ENCODE results near the gene TTC12.
A peak's percentile ranks its signal among the peaks of the same experiment; 100 is the strongest.
"Not testable (repeated sequence)": the region's sequence is repeated elsewhere in the genome, so short reads cannot be mapped to it uniquely, and the experiment has no call there.

Gene TTC12

GRCh38 chr11:113288286-113288863 lies 26.0 kb upstream of the TTC12 start:
- DNase-seq (ENCODE audit: low read depth, low spot score): no peak
- Histone ChIP-seq H3K4me3 (no peak overlapping the region), H3K9ac (ENCODE audit: insufficient read length) (no peak overlapping the region), H3K27ac (no peak overlapping the region), H3K9me3 (ENCODE audit: low read depth, low read length) (no peaks in the 10 kb centered on the region), H3K36me3 (ENCODE audit: insufficient read depth, low read length) (no peaks in the 10 kb centered on the region)
- TF ChIP-seq FOXP2 (optimal IDR thresholded peaks at IDR 0.05; ENCODE audit: control extremely low read depth, extremely low read length, insufficient read depth): no peak
- TF ChIP-seq POLR2AphosphoS5 (IDR thresholded peaks at IDR 0.05; ENCODE audit: borderline replicate concordance, low read depth, low read length): no peak
- TF ChIP-seq EZH2 (IDR thresholded peaks at IDR 0.05): no peak

- no peak overlapping the region for H3K27ac ChIP-seq
- no peak for DNase-seq (ENCODE audit: low read depth, low spot score)
- H3K9me3 ChIP-seq (ENCODE audit: low read depth, low read length): no peaks in the 10 kb centered on the region
- no peak overlapping the region for H3K4me3 ChIP-seq
- no peaks in the 10 kb centered on the region for H3K36me3 ChIP-seq (ENCODE audit: insufficient read depth, low read length)
- no peak overlapping the region for H3K9ac ChIP-seq (ENCODE audit: insufficient read length)
- TF ChIP-seq POLR2AphosphoS5 (IDR thresholded peaks at IDR 0.05; ENCODE audit: borderline replicate concordance, low read depth, low read length) (no peak), FOXP2 (optimal IDR thresholded peaks at IDR 0.05; ENCODE audit: control extremely low read depth, extremely low read length, insufficient read depth) (no peak), EZH2 (IDR thresholded peaks at IDR 0.05) (no peak)
These were observed 24.8 kb upstream of the TTC12 start for GRCh38 chr11:113289431-113290187.

GRCh38 chr11:113293936-113294335 lies 20.4 kb upstream of the TTC12 start:
- TF ChIP-seq POLR2AphosphoS5 (IDR thresholded peaks at IDR 0.05; ENCODE audit: borderline replicate concordance, low read depth, low read length) (no peak), FOXP2 (optimal IDR thresholded peaks at IDR 0.05; ENCODE audit: control extremely low read depth, extremely low read length, insufficient read depth) (no peak), EZH2 (IDR thresholded peaks at IDR 0.05) (no peak)
- Histone ChIP-seq H3K27ac (no peak overlapping the region), H3K4me3 (no peak overlapping the region), H3K36me3 (ENCODE audit: insufficient read depth, low read length) (no peaks in the 10 kb centered on the region), H3K9me3 (ENCODE audit: low read depth, low read length) (no peaks in the 10 kb centered on the region), H3K9ac (ENCODE audit: insufficient read length) (no peak overlapping the region)
- DNase-seq (ENCODE audit: low read depth, low spot score): no peak

GRCh38 chr11:113295993-113296392 lies 18.4 kb upstream of the TTC12 start:
- Histone ChIP-seq H3K36me3 (ENCODE audit: insufficient read depth, low read length) (no peaks in the 10 kb centered on the region), H3K9ac (ENCODE audit: insufficient read length) (no peak overlapping the region), H3K27ac (peak overlapping the region; percentile 61; the same call in 1 of the 2 replicates), H3K4me3 (peak overlapping the region; percentile 20; the same call in 1 of the 2 replicates), H3K9me3 (ENCODE audit: low read depth, low read length) (no peaks in the 10 kb centered on the region)
- no peak for DNase-seq (ENCODE audit: low read depth, low spot score)
- TF ChIP-seq EZH2 (IDR thresholded peaks at IDR 0.05) (no peak), POLR2AphosphoS5 (IDR thresholded peaks at IDR 0.05; ENCODE audit: borderline replicate concordance, low read depth, low read length) (no peak), FOXP2 (optimal IDR thresholded peaks at IDR 0.05; ENCODE audit: control extremely low read depth, extremely low read length, insufficient read depth) (no peak)

GRCh38 chr11:113296447-113297205 lies 17.8 kb upstream of the TTC12 start:
- peak; percentile 34 for DNase-seq (ENCODE audit: low read depth, low spot score)
- TF ChIP-seq POLR2AphosphoS5 (IDR thresholded peaks at IDR 0.05; ENCODE audit: borderline replicate concordance, low read depth, low read length) (no peak), EZH2 (IDR thresholded peaks at IDR 0.05) (no peak), FOXP2 (optimal IDR thresholded peaks at IDR 0.05; ENCODE audit: control extremely low read depth, extremely low read length, insufficient read depth) (no peak)
- H3K4me3 ChIP-seq: peak overlapping the region; percentile 20
- H3K9ac ChIP-seq (ENCODE audit: insufficient read length): no peak overlapping the region
- no peaks in the 10 kb centered on the region for H3K36me3 ChIP-seq (ENCODE audit: insufficient read depth, low read length)
- no peaks in the 10 kb centered on the region for H3K9me3 ChIP-seq (ENCODE audit: low read depth, low read length)
- H3K27ac ChIP-seq: peak overlapping the region; percentile 61; the same call in 1 of the 2 replicates

- H3K9me3 ChIP-seq (ENCODE audit: low read depth, low read length); H3K9ac ChIP-seq (ENCODE audit: insufficient read length); DNase-seq (ENCODE audit: low read depth, low spot score): not testable (repeated sequence)
These were observed 15.9 kb upstream of the TTC12 start for GRCh38 chr11:113298496-113298895.

GRCh38 chr11:113304916-113305315 lies 9.5 kb upstream of the TTC12 start:
- no peak overlapping the region for H3K9ac ChIP-seq (ENCODE audit: insufficient read length)
- H3K9me3 ChIP-seq (ENCODE audit: low read depth, low read length): no peaks in the 10 kb centered on the region
- DNase-seq (ENCODE audit: low read depth, low spot score): no peak
- peak overlapping the region; percentile 14; the same call in 1 of the 2 replicates for H3K27ac ChIP-seq
- H3K36me3 ChIP-seq (ENCODE audit: insufficient read depth, low read length): no peaks in the 10 kb centered on the region
- no peak overlapping the region for H3K4me3 ChIP-seq
- no peak for TF ChIP-seq EZH2 (IDR thresholded peaks at IDR 0.05)
- no peak for TF ChIP-seq FOXP2 (optimal IDR thresholded peaks at IDR 0.05; ENCODE audit: control extremely low read depth, extremely low read length, insufficient read depth)
- no peak for TF ChIP-seq POLR2AphosphoS5 (IDR thresholded peaks at IDR 0.05; ENCODE audit: borderline replicate concordance, low read depth, low read length)

More at GRCh38 chr11:113298496-113298895, 15.9 kb upstream of the TTC12 start:
- not testable (repeated sequence) for H3K36me3 ChIP-seq (ENCODE audit: insufficient read depth, low read length); H3K27ac ChIP-seq; H3K4me3 ChIP-seq
